ENCODE data around the gene D2HGDH. TPM values are rescaled to one million over a fixed set of nuclear protein-coding genes. Genes with fewer than 3 reads are reported as not detected.

Gene D2HGDH
- total and polyA plus RNA-seq, 7 experiments from 2014 or later, result 3.5 to 49.8 (median 32.5) TPM

DNA sequence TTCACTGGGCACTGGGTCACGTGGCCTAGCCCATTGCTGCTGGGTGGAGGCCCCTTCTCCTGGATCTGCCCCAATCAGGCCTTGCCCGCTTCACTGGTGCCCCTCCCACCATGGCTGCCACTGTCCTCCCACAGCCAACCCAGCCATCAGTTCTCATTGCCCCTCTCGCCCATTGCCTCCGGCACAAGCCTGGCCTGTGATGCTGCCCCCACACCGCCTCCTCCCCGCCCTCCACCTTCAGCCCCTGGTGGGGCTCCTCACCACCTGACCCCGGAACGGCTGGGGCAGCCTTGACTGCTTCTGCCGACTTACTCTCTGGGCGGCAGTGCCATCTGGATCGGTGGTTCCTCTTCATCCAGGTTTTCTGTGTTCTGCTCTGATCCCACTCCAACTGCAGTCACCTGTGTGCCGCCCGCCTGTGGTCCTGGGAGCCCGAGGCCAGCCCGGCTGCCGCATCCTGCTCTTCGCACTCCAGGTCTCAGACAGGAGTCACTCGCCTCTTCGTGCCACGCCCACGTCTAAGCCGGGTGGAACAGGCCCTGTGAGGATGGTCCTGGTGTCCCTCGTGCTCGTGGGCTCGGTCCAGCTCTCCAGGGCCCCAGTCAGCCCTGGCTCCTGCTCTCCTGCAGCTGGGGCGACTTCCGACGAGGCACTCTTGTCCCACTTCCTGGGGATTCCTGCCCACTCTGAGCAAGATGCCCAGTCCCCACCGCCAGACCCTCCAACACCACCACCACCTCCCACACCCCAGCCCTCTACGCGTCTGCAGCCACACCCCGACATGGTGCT lies 14.2 kb downstream of the D2HGDH start:
- Histone ChIP-seq H3K4me1 (ENCODE audit: control insufficient read depth in 2 of 2, insufficient read depth in 2 of 2, low read length in 2 of 2) (no peaks in the 10 kb centered on the region), H3K36me3 (ENCODE audit: control insufficient read depth in 2 of 3, insufficient read depth in 3 of 3, low read length in 3 of 3) (peaks cover 0 to 56% (median 0%) of the 10 kb centered on the region in 3 experiments), H3K4me3 (ENCODE audit: low read length) (no peak overlapping the region), H3K27me3 (ENCODE audit: control insufficient read depth in 2 of 2, insufficient read depth in 2 of 2, low read length in 2 of 2) (no peaks in the 10 kb centered on the region), H3K9me3 (ENCODE audit: control insufficient read depth in 2 of 3, low read length in 3 of 3) (no peaks in the 10 kb centered on the region), H3K27ac (ENCODE audit: low read depth, low read length) (no peak overlapping the region)
- Mint-ChIP-seq H3K27ac (no peak overlapping the region), H3K4me3 (no peak overlapping the region), H3K9me3 (peaks cover 0 to 5% (median 0%) of the 10 kb centered on the region in 11 donors), H3K4me1 (peaks cover 0 to 1% (median 0%) of the 10 kb centered on the region in 7 donors), H3K27me3 (no peaks in the 10 kb centered on the region), H3K36me3 (peaks cover 8 to 30% (median 15%) of the 10 kb centered on the region in 5 donors)
- ATAC-seq (no peak), DNase-seq (no peak)
- POLR2A ChIA-PET, result no interaction called here
- CTCF ChIA-PET, result no interaction called here
- intact Hi-C loops (cut with micrococcal nuclease), result no loop called here

DNA sequence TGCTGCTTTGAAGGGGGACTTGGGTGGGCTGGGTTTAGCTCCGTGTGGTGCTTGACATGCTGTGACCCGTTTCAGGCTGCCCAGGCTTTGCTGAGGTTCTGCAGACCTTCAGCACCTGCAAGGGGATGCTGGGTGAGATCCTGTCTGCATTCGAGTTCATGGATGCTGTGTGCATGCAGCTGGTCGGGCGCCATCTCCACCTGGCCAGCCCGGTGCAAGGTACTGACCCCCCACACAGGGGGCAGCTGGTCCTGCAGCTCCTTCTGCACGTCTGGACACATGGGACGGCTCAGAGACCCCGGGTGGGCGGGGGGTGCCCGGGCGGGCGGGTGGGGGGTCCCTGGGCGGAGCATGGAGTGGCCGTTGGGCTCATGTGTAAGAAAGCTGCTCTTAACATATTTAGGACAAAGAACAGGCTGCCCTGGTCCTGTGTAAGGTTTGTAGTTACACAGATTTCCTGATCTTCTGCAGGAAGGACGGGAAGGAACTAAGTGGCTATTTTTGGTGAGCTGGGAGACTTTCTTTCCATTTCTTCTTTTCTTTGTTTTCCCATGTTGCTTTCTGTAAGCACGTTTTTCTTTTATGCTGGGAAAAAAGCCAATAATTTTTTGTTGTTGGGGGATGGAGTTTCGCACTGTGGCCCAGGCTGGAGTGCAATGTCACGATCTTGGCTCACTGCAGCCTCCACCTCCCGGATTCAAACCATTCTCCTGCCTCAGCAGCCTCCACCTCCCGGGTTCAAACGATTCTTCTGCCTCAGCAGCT lies 15.8 kb downstream of the D2HGDH start:
- no peak overlapping the region for H3K27ac Mint-ChIP-seq
- peaks cover 0 to 1% (median 0%) of the 10 kb centered on the region in 7 donors for H3K4me1 Mint-ChIP-seq
- Histone ChIP-seq H3K9me3 (ENCODE audit: control insufficient read depth in 2 of 3, low read length in 3 of 3) (no peaks in the 10 kb centered on the region), H3K27me3 (ENCODE audit: control insufficient read depth in 2 of 2, insufficient read depth in 2 of 2, low read length in 2 of 2) (no peaks in the 10 kb centered on the region), H3K4me3 (ENCODE audit: low read length) (no peak overlapping the region), H3K27ac (ENCODE audit: low read depth, low read length) (no peak overlapping the region), H3K4me1 (ENCODE audit: control insufficient read depth in 2 of 2, insufficient read depth in 2 of 2, low read length in 2 of 2) (no peaks in the 10 kb centered on the region), H3K36me3 (ENCODE audit: control insufficient read depth in 2 of 3, insufficient read depth in 3 of 3, low read length in 3 of 3) (peaks cover 0 to 56% (median 0%) of the 10 kb centered on the region in 3 experiments)
- DNase-seq (no peak), ATAC-seq (no peak)
- peaks cover 0 to 5% (median 0%) of the 10 kb centered on the region in 11 donors for H3K9me3 Mint-ChIP-seq
- CTCF ChIA-PET, result no interaction called here
- POLR2A ChIA-PET, result no interaction called here
- H3K4me3 Mint-ChIP-seq, result no peak overlapping the region
- intact Hi-C loops (cut with micrococcal nuclease), result no loop called here
- H3K36me3 Mint-ChIP-seq, result peaks cover 8 to 28% (median 19%) of the 10 kb centered on the region in 5 donors
- no peaks in the 10 kb centered on the region for H3K27me3 Mint-ChIP-seq

DNA sequence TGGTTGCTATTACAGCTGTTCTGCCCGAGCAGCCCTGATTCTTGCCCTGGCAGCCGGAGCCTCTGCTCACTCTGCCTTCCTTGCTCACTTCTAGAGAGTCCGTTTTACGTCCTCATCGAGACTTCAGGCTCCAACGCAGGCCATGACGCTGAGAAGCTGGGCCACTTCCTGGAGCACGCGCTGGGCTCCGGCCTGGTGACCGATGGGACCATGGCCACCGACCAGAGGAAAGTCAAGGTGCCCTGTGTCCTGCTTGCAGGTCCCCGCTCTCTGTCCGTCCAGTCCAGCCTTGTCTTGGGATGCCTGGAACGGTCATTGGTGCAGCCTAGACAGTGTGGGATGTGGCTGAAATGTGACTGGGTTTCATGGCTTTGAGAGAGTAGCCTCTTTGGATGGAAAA lies 16.7 kb downstream of the D2HGDH start:
- CTCF ChIA-PET, result no interaction called here
- no peak overlapping the region for H3K27ac Mint-ChIP-seq

DNA sequence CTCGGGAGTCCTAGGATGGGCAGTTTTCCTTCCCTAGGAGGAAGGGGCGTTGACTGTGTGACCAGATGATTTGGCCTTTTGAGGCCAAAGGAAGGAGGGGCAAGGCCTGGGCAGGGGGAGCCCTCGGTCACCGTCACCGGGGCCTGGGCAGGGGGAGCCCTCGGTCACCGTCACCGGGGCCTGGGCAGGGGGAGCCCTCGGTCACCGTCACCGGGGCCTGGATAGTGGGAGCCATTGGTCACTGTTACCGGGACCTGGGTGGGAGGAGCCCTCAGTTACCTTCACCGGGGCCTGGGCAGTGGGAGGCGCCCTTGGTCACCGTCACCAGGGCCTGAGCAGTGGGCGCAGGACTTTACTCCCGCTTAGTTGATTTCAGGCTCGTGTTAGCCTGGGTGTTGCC lies 17.3 kb downstream of the D2HGDH start:
- ChIA-PET POLR2A (no interaction called here), CTCF (no interaction called here)
- Mint-ChIP-seq H3K27ac (no peak overlapping the region), H3K4me1 (peaks cover 0 to 1% (median 0%) of the 10 kb centered on the region in 7 donors), H3K9me3 (no peaks in the 10 kb centered on the region), H3K4me3 (no peak overlapping the region), H3K27me3 (no peaks in the 10 kb centered on the region), H3K36me3 (peaks cover 0 to 17% (median 9%) of the 10 kb centered on the region in 5 donors)
- no peaks in the 10 kb centered on the region for H3K27me3 ChIP-seq (ENCODE audit: control insufficient read depth in 2 of 2, insufficient read depth in 2 of 2, low read length in 2 of 2)
- intact Hi-C loops (cut with micrococcal nuclease), result no loop called here
- ATAC-seq (no peak), DNase-seq (no peak)
- H3K27ac ChIP-seq (ENCODE audit: low read depth, low read length), result no peak overlapping the region
- peaks cover 0 to 63% (median 8%) of the 10 kb centered on the region in 3 experiments for H3K36me3 ChIP-seq (ENCODE audit: control insufficient read depth in 2 of 3, insufficient read depth in 3 of 3, low read length in 3 of 3)
- no peaks in the 10 kb centered on the region for H3K4me1 ChIP-seq (ENCODE audit: control insufficient read depth in 2 of 2, insufficient read depth in 2 of 2, low read length in 2 of 2)
- no peaks in the 10 kb centered on the region for H3K9me3 ChIP-seq (ENCODE audit: control insufficient read depth in 2 of 3, low read length in 3 of 3)
- no peak overlapping the region for H3K4me3 ChIP-seq (ENCODE audit: low read length)

More for the DNA sequence above, 16.7 kb downstream of the D2HGDH start:
- POLR2A ChIA-PET, result no interaction called here
- H3K27ac ChIP-seq (ENCODE audit: low read depth, low read length), result no peak overlapping the region
- Mint-ChIP-seq H3K4me3 (no peak overlapping the region), H3K27me3 (no peaks in the 10 kb centered on the region), H3K9me3 (peaks cover 0 to 1% (median 0%) of the 10 kb centered on the region in 11 donors), H3K4me1 (peaks cover 0 to 1% (median 0%) of the 10 kb centered on the region in 7 donors), H3K36me3 (peaks cover 0 to 19% (median 10%) of the 10 kb centered on the region in 5 donors)
- intact Hi-C loops (cut with micrococcal nuclease), result no loop called here
- no peaks in the 10 kb centered on the region for H3K4me1 ChIP-seq (ENCODE audit: control insufficient read depth in 2 of 2, insufficient read depth in 2 of 2, low read length in 2 of 2)
- H3K36me3 ChIP-seq (ENCODE audit: control insufficient read depth in 2 of 3, insufficient read depth in 3 of 3, low read length in 3 of 3), result peaks cover 0 to 56% (median 8%) of the 10 kb centered on the region in 3 experiments
- no peak overlapping the region for H3K4me3 ChIP-seq (ENCODE audit: low read length)
- DNase-seq, result no peak
- ATAC-seq, result no peak
- no peaks in the 10 kb centered on the region for H3K27me3 ChIP-seq (ENCODE audit: control insufficient read depth in 2 of 2, insufficient read depth in 2 of 2, low read length in 2 of 2)
- no peaks in the 10 kb centered on the region for H3K9me3 ChIP-seq (ENCODE audit: control insufficient read depth in 2 of 3, low read length in 3 of 3)

- CTCF ChIA-PET, result no interaction called here
- ATAC-seq, result no peak
- DNase-seq, result no peak
- Histone ChIP-seq H3K27me3 (ENCODE audit: control insufficient read depth in 2 of 2, insufficient read depth in 2 of 2, low read length in 2 of 2) (no peaks in the 10 kb centered on the region), H3K9me3 (ENCODE audit: control insufficient read depth in 2 of 3, low read length in 3 of 3) (no peaks in the 10 kb centered on the region), H3K4me1 (ENCODE audit: control insufficient read depth in 2 of 2, insufficient read depth in 2 of 2, low read length in 2 of 2) (no peaks in the 10 kb centered on the region), H3K36me3 (ENCODE audit: control insufficient read depth in 2 of 3, insufficient read depth in 3 of 3, low read length in 3 of 3) (peaks cover 0 to 68% (median 8%) of the 10 kb centered on the region in 3 experiments), H3K27ac (ENCODE audit: low read depth, low read length) (no peak overlapping the region), H3K4me3 (ENCODE audit: low read length) (no peak overlapping the region)
- Mint-ChIP-seq H3K4me1 (no peaks in the 10 kb centered on the region), H3K27ac (no peak overlapping the region), H3K36me3 (peaks cover 0 to 18% (median 9%) of the 10 kb centered on the region in 5 donors), H3K27me3 (no peaks in the 10 kb centered on the region), H3K9me3 (no peaks in the 10 kb centered on the region), H3K4me3 (no peak overlapping the region)
- intact Hi-C loops (cut with micrococcal nuclease), result no loop called here
- POLR2A ChIA-PET, result no interaction called here
Observed at GRCh38 chr2:241752253-241752652, 17.8 kb downstream of the D2HGDH start.

DNA sequence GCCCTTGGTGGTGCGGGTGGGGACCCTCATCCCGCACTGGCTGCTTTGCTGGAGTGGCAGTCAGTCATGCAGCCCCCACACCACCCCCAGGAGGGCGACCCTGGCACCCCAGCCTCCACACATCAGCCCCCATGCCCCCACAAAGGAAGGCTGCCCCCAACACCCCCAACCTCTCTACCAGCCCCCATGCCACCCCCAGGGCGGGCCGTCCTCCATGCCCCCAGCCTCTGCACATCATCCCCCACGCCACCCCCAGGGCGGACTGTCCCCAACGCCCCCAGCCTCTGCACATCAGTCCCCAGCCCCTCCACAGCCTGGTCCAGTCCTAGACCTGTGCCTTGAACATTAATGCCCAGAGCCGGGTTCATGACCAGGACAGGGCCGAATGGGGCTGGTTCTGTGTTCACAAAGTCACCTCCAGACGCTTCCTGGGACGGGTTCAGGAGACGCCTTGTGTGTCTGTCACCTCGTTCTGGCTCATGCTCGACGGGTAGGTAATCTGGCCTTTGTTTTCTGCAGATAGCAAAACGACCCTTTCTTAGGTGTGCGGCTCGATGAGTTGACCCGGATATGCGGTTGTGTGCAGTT lies 18.4 kb downstream of the D2HGDH start:
- POLR2A ChIA-PET, result no interaction called here
- Mint-ChIP-seq H3K4me1 (no peaks in the 10 kb centered on the region), H3K9me3 (no peaks in the 10 kb centered on the region), H3K4me3 (no peak overlapping the region), H3K27me3 (no peaks in the 10 kb centered on the region), H3K27ac (no peak overlapping the region), H3K36me3 (peaks cover 0 to 20% (median 8%) of the 10 kb centered on the region in 5 donors)
- Histone ChIP-seq H3K27ac (ENCODE audit: low read depth, low read length) (no peak overlapping the region), H3K27me3 (ENCODE audit: control insufficient read depth in 2 of 2, insufficient read depth in 2 of 2, low read length in 2 of 2) (no peaks in the 10 kb centered on the region), H3K4me3 (ENCODE audit: low read length) (no peak overlapping the region), H3K9me3 (ENCODE audit: control insufficient read depth in 2 of 3, low read length in 3 of 3) (no peaks in the 10 kb centered on the region), H3K4me1 (ENCODE audit: control insufficient read depth in 2 of 2, insufficient read depth in 2 of 2, low read length in 2 of 2) (no peaks in the 10 kb centered on the region), H3K36me3 (ENCODE audit: control insufficient read depth in 2 of 3, insufficient read depth in 3 of 3, low read length in 3 of 3) (peaks cover 0 to 68% (median 8%) of the 10 kb centered on the region in 3 experiments)
- ATAC-seq (no peak), DNase-seq (no peak)
- CTCF ChIA-PET, result no interaction called here
- intact Hi-C loops (cut with micrococcal nuclease), result no loop called here

Measured in naive thymus-derived CD4-positive, alpha-beta T cell (primary cell).